ENCODE results near the gene RAD9A.

RAD9A gene

DNA sequence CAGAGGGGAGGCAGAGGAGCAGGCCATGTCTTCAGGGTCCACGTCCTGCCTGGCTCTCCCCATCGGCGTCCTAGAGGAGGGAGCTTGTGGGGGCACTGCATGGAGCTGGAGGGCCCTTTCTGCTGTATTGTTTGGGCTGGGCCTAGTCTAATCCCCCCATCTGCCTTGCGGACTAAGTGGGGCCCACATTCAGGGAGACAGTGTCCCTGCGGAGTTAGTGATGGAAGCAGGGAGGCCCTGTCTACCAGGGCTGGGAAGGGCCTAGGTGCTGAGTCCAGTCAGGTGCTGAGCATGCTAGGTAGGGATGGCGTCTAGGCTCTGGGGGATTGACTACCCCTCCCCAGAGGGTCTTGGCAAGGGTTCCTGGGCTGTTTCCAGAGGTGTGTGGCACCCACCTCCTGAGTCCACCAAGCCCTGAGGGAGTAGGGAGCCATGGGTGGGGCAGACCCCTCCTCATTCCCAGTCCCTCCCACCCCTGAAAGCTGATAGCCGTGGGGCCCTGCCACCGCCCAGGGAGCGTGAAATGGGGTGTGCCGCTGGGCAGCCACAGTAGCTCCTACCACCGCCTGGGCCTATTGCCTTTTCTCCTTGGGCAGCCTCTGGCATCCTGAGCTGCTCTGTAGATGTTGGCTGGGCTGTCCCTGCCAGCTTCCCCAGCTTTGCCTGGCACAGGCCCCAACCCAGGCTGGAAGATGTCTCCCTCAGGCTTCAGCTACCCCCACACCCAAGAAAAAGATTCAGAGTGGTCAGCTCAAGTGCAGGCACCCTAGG, 36.6 kb upstream of the RAD9A start:
- POLR2A ChIA-PET, result interaction anchor here (0.5 to 3.3 kb wide), 5 partner anchors 13 to 307 kb away, joined by 5 to 30 read pairs (median 8); partner anchors contain the start of genes CLCF1 and RAD9A
- Histone ChIP-seq H3K27ac (ENCODE audit: extremely low read depth, low read depth, low read length) (no peak overlapping the region), H3K4me1 (ENCODE audit: control insufficient read depth, insufficient read depth, low read length) (no peaks in the 10 kb centered on the region), H3K9me3 (ENCODE audit: control insufficient read depth, insufficient read depth, low read depth, low read length) (no peaks in the 10 kb centered on the region), H3K36me3 (ENCODE audit: control insufficient read depth in 2 of 2, insufficient read depth in 1 of 2, low read length in 2 of 2) (no peaks in the 10 kb centered on the region), H3K4me3 (ENCODE audit: low read depth, low read length) (no peak overlapping the region)
- CTCF ChIA-PET, result interaction anchor here (0.9 to 30.4 kb wide), 6 partner anchors 8 to 150 kb away, joined by 3 to 898 read pairs (median 9); partner anchors contain the start of genes CLCF1, PITPNM1, PPP1CA and RAD9A
- TF ChIP-seq ZNF792 (tag by site-specific recombination; IDR thresholded peaks at IDR 0.05), result no peak
- TF ChIP-seq ZNF239 (tag by site-specific recombination; IDR thresholded peaks at IDR 0.05), result no peak
- peak; percentile 32; the same call in 1 of the 2 replicates for TF ChIP-seq ZFP69B (tag by site-specific recombination; IDR thresholded peaks at IDR 0.05)
- TF ChIP-seq, protein P1, sequence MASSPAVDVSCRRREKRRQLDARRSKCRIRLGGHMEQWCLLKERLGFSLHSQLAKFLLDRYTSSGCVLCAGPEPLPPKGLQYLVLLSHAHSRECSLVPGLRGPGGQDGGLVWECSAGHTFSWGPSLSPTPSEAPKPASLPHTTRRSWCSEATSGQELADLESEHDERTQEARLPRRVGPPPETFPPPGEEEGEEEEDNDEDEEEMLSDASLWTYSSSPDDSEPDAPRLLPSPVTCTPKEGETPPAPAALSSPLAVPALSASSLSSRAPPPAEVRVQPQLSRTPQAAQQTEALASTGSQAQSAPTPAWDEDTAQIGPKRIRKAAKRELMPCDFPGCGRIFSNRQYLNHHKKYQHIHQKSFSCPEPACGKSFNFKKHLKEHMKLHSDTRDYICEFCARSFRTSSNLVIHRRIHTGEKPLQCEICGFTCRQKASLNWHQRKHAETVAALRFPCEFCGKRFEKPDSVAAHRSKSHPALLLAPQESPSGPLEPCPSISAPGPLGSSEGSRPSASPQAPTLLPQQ (tag by site-specific recombination; IDR thresholded peaks at IDR 0.05), result no peak
- no peak for TF ChIP-seq BCL6B (tag by site-specific recombination; IDR thresholded peaks at IDR 0.05)
- no peak for TF ChIP-seq ZNF530 (tag by site-specific recombination; IDR thresholded peaks at IDR 0.05; ENCODE audit: low read depth)
- TF ChIP-seq KLF17 (tag by site-specific recombination; IDR thresholded peaks at IDR 0.05), result peak; percentile 21; the same call in 1 of the 2 replicates
- no peak for TF ChIP-seq ZNF791 (tag by site-specific recombination; IDR thresholded peaks at IDR 0.05)
- TF ChIP-seq KLF1 (tag by site-specific recombination; IDR thresholded peaks at IDR 0.05), result peak; percentile 84

- Histone ChIP-seq H3K36me3 (ENCODE audit: control insufficient read depth in 2 of 2, insufficient read depth in 1 of 2, low read length in 2 of 2) (no peaks in the 10 kb centered on the region), H3K27ac (ENCODE audit: extremely low read depth, low read depth, low read length) (no peak overlapping the region), H3K4me1 (ENCODE audit: control insufficient read depth, insufficient read depth, low read length) (no peaks in the 10 kb centered on the region), H3K4me3 (ENCODE audit: low read depth, low read length) (no peak overlapping the region), H3K9me3 (ENCODE audit: control insufficient read depth, insufficient read depth, low read depth, low read length) (no peaks in the 10 kb centered on the region)
- POLR2A ChIA-PET, result interaction anchor here (1.1 to 3.3 kb wide), 5 partner anchors 12 to 36 kb away, joined by 6 to 30 read pairs (median 8); partner anchors contain the start of genes CLCF1 and RAD9A
- CTCF ChIA-PET, result interaction anchor here (0.5 to 30.4 kb wide), 12 partner anchors 10 to 272 kb away, joined by 3 to 898 read pairs (median 4); partner anchors contain the start of genes CLCF1, PITPNM1, RAD9A and RPS6KB2
- TF ChIP-seq OVOL3 (tag by site-specific recombination; IDR thresholded peaks at IDR 0.05), result no peak
- no peak for TF ChIP-seq ZNF555 (tag by site-specific recombination; conservative IDR thresholded peaks at IDR 0.05)
- TF ChIP-seq ZNF560 (tag by site-specific recombination; IDR thresholded peaks at IDR 0.05; ENCODE audit: borderline replicate concordance), result no peak
- TF ChIP-seq, protein P2, sequence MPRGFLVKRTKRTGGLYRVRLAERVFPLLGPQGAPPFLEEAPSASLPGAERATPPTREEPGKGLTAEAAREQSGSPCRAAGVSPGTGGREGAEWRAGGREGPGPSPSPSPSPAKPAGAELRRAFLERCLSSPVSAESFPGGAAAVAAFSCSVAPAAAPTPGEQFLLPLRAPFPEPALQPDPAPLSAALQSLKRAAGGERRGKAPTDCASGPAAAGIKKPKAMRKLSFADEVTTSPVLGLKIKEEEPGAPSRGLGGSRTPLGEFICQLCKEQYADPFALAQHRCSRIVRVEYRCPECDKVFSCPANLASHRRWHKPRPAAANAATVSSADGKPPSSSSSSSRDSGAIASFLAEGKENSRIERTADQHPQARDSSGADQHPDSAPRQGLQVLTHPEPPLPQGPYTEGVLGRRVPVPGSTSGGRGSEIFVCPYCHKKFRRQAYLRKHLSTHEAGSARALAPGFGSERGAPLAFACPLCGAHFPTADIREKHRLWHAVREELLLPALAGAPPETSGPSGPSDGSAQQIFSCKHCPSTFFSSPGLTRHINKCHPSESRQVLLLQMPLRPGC (tag by site-specific recombination; IDR thresholded peaks at IDR 0.05), result no peak
- no peak for TF ChIP-seq ZNF324 (tag by site-specific recombination; IDR thresholded peaks at IDR 0.05)
- TF ChIP-seq, protein P3, sequence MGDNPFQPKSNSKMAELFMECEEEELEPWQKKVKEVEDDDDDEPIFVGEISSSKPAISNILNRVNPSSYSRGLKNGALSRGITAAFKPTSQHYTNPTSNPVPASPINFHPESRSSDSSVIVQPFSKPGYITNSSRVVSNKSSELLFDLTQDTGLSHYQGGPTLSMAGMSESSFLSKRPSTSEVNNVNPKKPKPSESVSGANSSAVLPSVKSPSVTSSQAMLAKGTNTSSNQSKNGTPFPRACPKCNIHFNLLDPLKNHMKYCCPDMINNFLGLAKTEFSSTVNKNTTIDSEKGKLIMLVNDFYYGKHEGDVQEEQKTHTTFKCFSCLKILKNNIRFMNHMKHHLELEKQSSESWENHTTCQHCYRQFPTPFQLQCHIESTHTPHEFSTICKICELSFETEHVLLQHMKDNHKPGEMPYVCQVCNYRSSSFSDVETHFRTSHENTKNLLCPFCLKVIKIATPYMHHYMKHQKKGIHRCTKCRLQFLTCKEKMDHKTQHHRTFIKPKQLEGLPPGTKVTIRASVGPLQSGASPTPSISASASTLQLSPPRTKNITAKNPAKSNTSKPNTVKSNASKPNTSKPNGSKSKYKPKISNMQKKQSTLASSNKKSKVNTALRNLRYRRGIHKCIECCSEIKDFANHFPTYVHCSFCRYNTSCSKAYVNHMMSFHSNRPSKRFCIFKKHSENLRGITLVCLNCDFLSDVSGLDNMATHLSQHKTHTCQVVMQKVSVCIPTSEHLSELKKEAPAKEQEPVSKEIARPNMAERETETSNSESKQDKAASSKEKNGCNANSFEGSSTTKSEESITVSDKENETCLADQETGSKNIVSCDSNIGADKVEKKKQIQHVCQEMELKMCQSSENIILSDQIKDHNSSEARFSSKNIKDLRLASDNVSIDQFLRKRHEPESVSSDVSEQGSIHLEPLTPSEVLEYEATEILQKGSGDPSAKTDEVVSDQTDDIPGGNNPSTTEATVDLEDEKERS (tag by site-specific recombination; IDR thresholded peaks at IDR 0.05), result no peak
- TF ChIP-seq ZBTB7A (tag by site-specific recombination; IDR thresholded peaks at IDR 0.05; ENCODE audit: low read depth), result no peak
- no peak for TF ChIP-seq GLIS2 (tag by site-specific recombination; IDR thresholded peaks at IDR 0.05)
- TF ChIP-seq PRDM4 (tag by site-specific recombination; IDR thresholded peaks at IDR 0.05), result no peak
- no peak for TF ChIP-seq GLIS1 (tag by site-specific recombination; IDR thresholded peaks at IDR 0.05)
- TF ChIP-seq TCF7L2 (IDR thresholded peaks at IDR 0.05; ENCODE audit: borderline replicate concordance, low read depth, low read length), result no peak
Measured at GRCh38 chr11:67355794-67356386, 35.9 kb upstream of the RAD9A start.

All from HEK293 (cell line).